Esophagus squamous epithelium (tissue), 4 donors: Measurements from ENCODE around the gene SMARCAL1.

Experiments
- POLR2A ChIP-seq, 4 donors: fragments of 450-650 bp; IDR thresholded peaks; one replicate each; pipeline ENCODE4 v1.6.1; 2017; ENCODE audit warnings: antibody characterized with exemption in 4 of 4, mild to moderate bottlenecking in 4 of 4, moderate library complexity in 3 of 4
- TF ChIP-seq, protein P1 (sequence below), 6 experiments: fragments of 450-650 bp in 4 of 6; fragments of 200-600 bp in 2 of 6; sonication (generic) in 2 of 6; IDR thresholded peaks; one replicate each; pipeline ENCODE4 v1.5.1; 2016 to 2019; ENCODE audit warnings: antibody characterized with exemption in 6 of 6, mild to moderate bottlenecking in 4 of 6, moderate library complexity in 4 of 6

GRCh38 chr2:216503159-216503629, 90.9 kb downstream of the SMARCAL1 start:
- TF ChIP-seq, protein P1, sequence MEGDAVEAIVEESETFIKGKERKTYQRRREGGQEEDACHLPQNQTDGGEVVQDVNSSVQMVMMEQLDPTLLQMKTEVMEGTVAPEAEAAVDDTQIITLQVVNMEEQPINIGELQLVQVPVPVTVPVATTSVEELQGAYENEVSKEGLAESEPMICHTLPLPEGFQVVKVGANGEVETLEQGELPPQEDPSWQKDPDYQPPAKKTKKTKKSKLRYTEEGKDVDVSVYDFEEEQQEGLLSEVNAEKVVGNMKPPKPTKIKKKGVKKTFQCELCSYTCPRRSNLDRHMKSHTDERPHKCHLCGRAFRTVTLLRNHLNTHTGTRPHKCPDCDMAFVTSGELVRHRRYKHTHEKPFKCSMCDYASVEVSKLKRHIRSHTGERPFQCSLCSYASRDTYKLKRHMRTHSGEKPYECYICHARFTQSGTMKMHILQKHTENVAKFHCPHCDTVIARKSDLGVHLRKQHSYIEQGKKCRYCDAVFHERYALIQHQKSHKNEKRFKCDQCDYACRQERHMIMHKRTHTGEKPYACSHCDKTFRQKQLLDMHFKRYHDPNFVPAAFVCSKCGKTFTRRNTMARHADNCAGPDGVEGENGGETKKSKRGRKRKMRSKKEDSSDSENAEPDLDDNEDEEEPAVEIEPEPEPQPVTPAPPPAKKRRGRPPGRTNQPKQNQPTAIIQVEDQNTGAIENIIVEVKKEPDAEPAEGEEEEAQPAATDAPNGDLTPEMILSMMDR (IDR thresholded peaks at IDR 0.05) = no peak
- TF ChIP-seq POLR2A (IDR thresholded peaks at IDR 0.05) = no peak
